Neural cell (in vitro differentiated cells): ENCODE results near the gene PAQR9. TPM values are rescaled to one million over a fixed set of nuclear protein-coding genes. Genes with fewer than 3 reads are reported as not detected.

Experiments
- H2AFZ ChIP-seq: fragments of 200-600, 300-800 bp; sonication (generic), shearing (Covaris generic); 2 replicates; pipeline ENCODE4 v1.6.0; 2014; ENCODE audit warnings: low read depth, mild to moderate bottlenecking, antibody characterized with exemption, low read length, moderate library complexity
- H3F3A ChIP-seq: fragments of 200-600 bp; shearing (Covaris generic); 2 replicates; pipeline ENCODE4 v1.6.1; 2016; ENCODE audit warnings: mild to moderate bottlenecking, moderate library complexity, mixed read lengths, antibody characterized with exemption, low read length; ENCODE audit not compliant: insufficient read depth, poor library complexity, severe bottlenecking
- H3K27ac ChIP-seq: fragments of 200-600, 300-800 bp; sonication (generic), shearing (Covaris generic); 2 replicates; pipeline ENCODE4 v1.5.1; 2014; ENCODE audit warnings: mild to moderate bottlenecking, low read length, moderate library complexity
- H3K27me3 ChIP-seq: fragments of 300-800, 200-600 bp; sonication (generic), shearing (Covaris generic); 2 replicates; pipeline ENCODE4 v1.6.0; 2014; ENCODE audit warnings: mild to moderate bottlenecking, low read depth, low read length, moderate library complexity; ENCODE audit not compliant: insufficient read depth
- H3K36me3 ChIP-seq: fragments of 300-800, 200-600 bp; sonication (generic), shearing (Covaris generic); 2 replicates; pipeline ENCODE4 v1.5.1; 2014; ENCODE audit warnings: mild to moderate bottlenecking, antibody characterized with exemption, low read length, moderate library complexity; ENCODE audit not compliant: insufficient read depth
- H3K4me2 ChIP-seq: fragments of 300-800, 200-600 bp; sonication (generic), shearing (Covaris generic); 2 replicates; pipeline ENCODE4 v1.6.0; 2014; ENCODE audit warnings: mild to moderate bottlenecking, low read length
- H3K4me3 ChIP-seq: fragments of 300-800, 200-600 bp; sonication (generic), shearing (Covaris generic); 2 replicates; pipeline ENCODE4 v1.5.1; 2014; ENCODE audit warnings: mild to moderate bottlenecking, low read length, moderate library complexity
- H3K79me2 ChIP-seq: fragments of 200-600 bp; shearing (Covaris generic); replicated peaks from 2 replicates; pipeline ENCODE4 v1.6.0; 2014; ENCODE audit warnings: mild to moderate bottlenecking, low read length, moderate library complexity; ENCODE audit not compliant: insufficient read depth
- H3K9ac ChIP-seq: fragments of 300-800, 200-600 bp; sonication (generic), shearing (Covaris generic); 2 replicates; pipeline ENCODE4 v1.6.1; 2016; ENCODE audit warnings: mild to moderate bottlenecking, low read length, mixed read lengths
- H3K9me2 ChIP-seq: fragments of 200-600 bp; shearing (Covaris generic); 2 replicates; pipeline ENCODE4 v1.6.1; 2016; ENCODE audit warnings: mild to moderate bottlenecking, low read length, mixed read lengths; ENCODE audit not compliant: insufficient read depth
- H3K9me3 ChIP-seq: fragments of 200-600, 300-800 bp; sonication (generic), shearing (Covaris generic); 2 replicates; pipeline ENCODE4 v1.6.1; 2016; ENCODE audit warnings: mild to moderate bottlenecking, mixed run types, low read length, moderate library complexity, mixed read lengths
- H4K20me1 ChIP-seq: fragments of 200-600 bp; shearing (Covaris generic); 2 replicates; pipeline ENCODE4 v1.6.1; 2016; ENCODE audit warnings: mild to moderate bottlenecking, mixed run types; ENCODE audit not compliant: insufficient read depth
- EP300 ChIP-seq: fragments of 450-650 bp; conservative IDR thresholded peaks from 2 replicates; pipeline ENCODE4 v1.6.1; 2014; ENCODE audit warnings: antibody characterized with exemption, mild to moderate bottlenecking, moderate library complexity; ENCODE audit not compliant: poor library complexity, severe bottlenecking
- EZH2 ChIP-seq: fragments of 200-600, 300-800 bp; shearing (Covaris generic), sonication (generic); IDR thresholded peaks from 2 replicates; pipeline ENCODE4 v1.6.1; 2014; ENCODE audit warnings: antibody characterized with exemption, low read length, borderline replicate concordance, mild to moderate bottlenecking; ENCODE audit not compliant: insufficient read depth, poor library complexity, severe bottlenecking
- MXI1 ChIP-seq: fragments of 450-650 bp; conservative IDR thresholded peaks from 2 replicates; pipeline ENCODE4 v1.6.1; 2014; ENCODE audit warnings: antibody characterized with exemption, mild to moderate bottlenecking; ENCODE audit not compliant: poor library complexity, severe bottlenecking
- POLR2AphosphoS5 ChIP-seq: IDR thresholded peaks from 2 replicates; pipeline ENCODE4 v1.6.1; 2012
- RAD21 ChIP-seq: fragments of 450-650 bp; conservative IDR thresholded peaks from 2 replicates; pipeline ENCODE4 v1.6.1; 2014; ENCODE audit warnings: antibody characterized with exemption, mild to moderate bottlenecking, moderate library complexity
- SMC3 ChIP-seq: fragments of 450-650 bp; conservative IDR thresholded peaks from 2 replicates; pipeline ENCODE4 v1.6.1; 2014; ENCODE audit warnings: antibody characterized with exemption, mild to moderate bottlenecking, moderate library complexity; ENCODE audit not compliant: poor library complexity
- TAF1 ChIP-seq: IDR thresholded peaks from 2 replicates; pipeline ENCODE4 v1.6.1; 2012; ENCODE audit warnings: low read depth
- polyA plus RNA-seq: library from polyadenylated mRNA; depleted of rRNA; stranded (reverse); fragments of >200 nt; gene quantifications from 2 replicates; pipeline ENCODE4 v1.2.3, GENCODE V29; 2014
- TF ChIP-seq, protein P1 (sequence below): IDR thresholded peaks from 2 replicates; pipeline ENCODE4 v1.6.1; 2012; ENCODE audit warnings: borderline replicate concordance
- TF ChIP-seq, protein P2 (sequence below): fragments of 450-650 bp; IDR thresholded peaks from 2 replicates; pipeline ENCODE4 v1.5.1; 2014; ENCODE audit warnings: antibody characterized with exemption, mild to moderate bottlenecking, moderate library complexity; ENCODE audit not compliant: poor library complexity, severe bottlenecking

PAQR9 gene
- polyA plus RNA-seq, 1 donor from 2014 or later, result 0.24 TPM

DNA sequence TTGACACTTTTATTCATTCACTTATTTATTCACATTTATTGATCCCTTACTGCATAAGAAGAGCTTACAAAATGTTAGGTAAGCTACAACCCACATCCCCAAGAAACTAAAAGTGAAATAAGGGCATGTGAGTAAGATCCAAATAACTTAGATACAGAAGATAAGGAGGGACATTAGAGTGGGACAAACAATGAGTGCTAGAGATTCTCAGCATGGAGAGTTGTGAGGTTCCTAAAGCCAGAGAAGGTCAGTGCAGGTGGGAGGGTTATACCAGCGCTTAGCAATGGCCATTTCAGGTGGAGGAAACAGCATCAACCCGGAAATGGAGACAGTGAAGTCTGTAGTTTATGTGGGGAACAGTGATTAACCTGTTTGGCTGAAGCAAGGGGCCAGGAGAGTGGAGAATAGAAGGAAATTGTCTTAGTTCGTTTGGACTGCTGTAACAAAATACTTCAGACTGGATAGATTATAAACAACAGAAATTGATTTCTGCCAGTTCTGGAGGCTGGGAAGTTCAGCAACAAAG is 49.1 kb downstream of the PAQR9 start:
- Histone ChIP-seq H3K36me3 (no peaks in the 10 kb centered on the region), H3K9me2 (no peaks in the 10 kb centered on the region), H3K9me3 (no peaks in the 10 kb centered on the region), H3F3A (no peaks in the 10 kb centered on the region), H3K27me3 (no peaks in the 10 kb centered on the region), H3K9ac (no peak overlapping the region), H4K20me1 (no peaks in the 10 kb centered on the region), H2AFZ (no peak overlapping the region), H3K27ac (no peak overlapping the region), H3K4me3 (no peak overlapping the region), H3K4me2 (no peak overlapping the region), H3K79me2 (no peaks in the 10 kb centered on the region)
- TF ChIP-seq EZH2 (no peak), POLR2AphosphoS5 (no peak), TAF1 (no peak), SMC3 (no peak), RAD21 (no peak), EP300 (no peak), MXI1 (no peak)
- TF ChIP-seq, protein P1, sequence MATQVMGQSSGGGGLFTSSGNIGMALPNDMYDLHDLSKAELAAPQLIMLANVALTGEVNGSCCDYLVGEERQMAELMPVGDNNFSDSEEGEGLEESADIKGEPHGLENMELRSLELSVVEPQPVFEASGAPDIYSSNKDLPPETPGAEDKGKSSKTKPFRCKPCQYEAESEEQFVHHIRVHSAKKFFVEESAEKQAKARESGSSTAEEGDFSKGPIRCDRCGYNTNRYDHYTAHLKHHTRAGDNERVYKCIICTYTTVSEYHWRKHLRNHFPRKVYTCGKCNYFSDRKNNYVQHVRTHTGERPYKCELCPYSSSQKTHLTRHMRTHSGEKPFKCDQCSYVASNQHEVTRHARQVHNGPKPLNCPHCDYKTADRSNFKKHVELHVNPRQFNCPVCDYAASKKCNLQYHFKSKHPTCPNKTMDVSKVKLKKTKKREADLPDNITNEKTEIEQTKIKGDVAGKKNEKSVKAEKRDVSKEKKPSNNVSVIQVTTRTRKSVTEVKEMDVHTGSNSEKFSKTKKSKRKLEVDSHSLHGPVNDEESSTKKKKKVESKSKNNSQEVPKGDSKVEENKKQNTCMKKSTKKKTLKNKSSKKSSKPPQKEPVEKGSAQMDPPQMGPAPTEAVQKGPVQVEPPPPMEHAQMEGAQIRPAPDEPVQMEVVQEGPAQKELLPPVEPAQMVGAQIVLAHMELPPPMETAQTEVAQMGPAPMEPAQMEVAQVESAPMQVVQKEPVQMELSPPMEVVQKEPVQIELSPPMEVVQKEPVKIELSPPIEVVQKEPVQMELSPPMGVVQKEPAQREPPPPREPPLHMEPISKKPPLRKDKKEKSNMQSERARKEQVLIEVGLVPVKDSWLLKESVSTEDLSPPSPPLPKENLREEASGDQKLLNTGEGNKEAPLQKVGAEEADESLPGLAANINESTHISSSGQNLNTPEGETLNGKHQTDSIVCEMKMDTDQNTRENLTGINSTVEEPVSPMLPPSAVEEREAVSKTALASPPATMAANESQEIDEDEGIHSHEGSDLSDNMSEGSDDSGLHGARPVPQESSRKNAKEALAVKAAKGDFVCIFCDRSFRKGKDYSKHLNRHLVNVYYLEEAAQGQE, result no peak
- TF ChIP-seq, protein P2, sequence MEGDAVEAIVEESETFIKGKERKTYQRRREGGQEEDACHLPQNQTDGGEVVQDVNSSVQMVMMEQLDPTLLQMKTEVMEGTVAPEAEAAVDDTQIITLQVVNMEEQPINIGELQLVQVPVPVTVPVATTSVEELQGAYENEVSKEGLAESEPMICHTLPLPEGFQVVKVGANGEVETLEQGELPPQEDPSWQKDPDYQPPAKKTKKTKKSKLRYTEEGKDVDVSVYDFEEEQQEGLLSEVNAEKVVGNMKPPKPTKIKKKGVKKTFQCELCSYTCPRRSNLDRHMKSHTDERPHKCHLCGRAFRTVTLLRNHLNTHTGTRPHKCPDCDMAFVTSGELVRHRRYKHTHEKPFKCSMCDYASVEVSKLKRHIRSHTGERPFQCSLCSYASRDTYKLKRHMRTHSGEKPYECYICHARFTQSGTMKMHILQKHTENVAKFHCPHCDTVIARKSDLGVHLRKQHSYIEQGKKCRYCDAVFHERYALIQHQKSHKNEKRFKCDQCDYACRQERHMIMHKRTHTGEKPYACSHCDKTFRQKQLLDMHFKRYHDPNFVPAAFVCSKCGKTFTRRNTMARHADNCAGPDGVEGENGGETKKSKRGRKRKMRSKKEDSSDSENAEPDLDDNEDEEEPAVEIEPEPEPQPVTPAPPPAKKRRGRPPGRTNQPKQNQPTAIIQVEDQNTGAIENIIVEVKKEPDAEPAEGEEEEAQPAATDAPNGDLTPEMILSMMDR, result no peak

DNA sequence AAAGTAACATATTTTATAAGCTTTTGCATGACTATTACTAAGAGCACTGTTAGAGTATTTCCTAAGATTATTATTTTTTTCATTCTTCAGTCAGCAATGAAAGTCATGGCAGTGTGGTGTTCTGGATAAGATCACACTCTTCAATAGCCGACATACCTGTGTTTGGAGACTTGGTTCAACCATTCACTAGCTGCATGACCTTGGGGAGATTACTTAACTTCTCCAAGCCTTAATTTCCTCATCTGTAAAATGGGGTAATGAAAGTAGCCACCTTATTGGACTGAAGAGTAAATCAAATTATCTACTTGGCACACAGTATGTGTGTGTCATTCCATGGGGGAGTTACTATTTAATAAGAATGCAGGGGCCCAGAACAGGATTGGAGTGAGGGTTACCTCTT is 50.0 kb downstream of the PAQR9 start:
- no peaks in the 10 kb centered on the region for H3K27me3 ChIP-seq
- H3K4me2 ChIP-seq, result no peak overlapping the region
- H3K79me2 ChIP-seq, result no peaks in the 10 kb centered on the region
- no peaks in the 10 kb centered on the region for H4K20me1 ChIP-seq
- H3F3A ChIP-seq, result no peaks in the 10 kb centered on the region
- no peak overlapping the region for H3K9ac ChIP-seq
- H3K36me3 ChIP-seq, result no peaks in the 10 kb centered on the region
- TF ChIP-seq RAD21 (no peak), POLR2AphosphoS5 (no peak), EP300 (no peak), SMC3 (no peak), MXI1 (no peak), TAF1 (no peak), EZH2 (no peak)
- TF ChIP-seq, protein P1, result no peak
- TF ChIP-seq, protein P2, result no peak
- no peaks in the 10 kb centered on the region for H3K9me3 ChIP-seq
- no peaks in the 10 kb centered on the region for H3K9me2 ChIP-seq
- H3K27ac ChIP-seq, result no peak overlapping the region
- H2AFZ ChIP-seq, result no peak overlapping the region
- no peak overlapping the region for H3K4me3 ChIP-seq
